Body of pancreas (tissue), 4 donors: Measurements from ENCODE around the gene HLA-DQA1.

Source experiments
- CTCF ChIP-seq, 7 experiments: fragments of 450-650 bp in 4 of 7; fragments of 200-600 bp in 3 of 7; sonication (generic) in 3 of 7; IDR thresholded peaks; one replicate each; pipeline ENCODE4 v1.5.1; 2016 to 2019; ENCODE audit warnings: antibody characterized with exemption in 7 of 7
- POLR2A ChIP-seq, 3 donors: fragments of 450-650 bp; IDR thresholded peaks; one replicate each; pipeline ENCODE4 v1.6.1; 2016; ENCODE audit warnings: antibody characterized with exemption in 3 of 3, mild to moderate bottlenecking in 2 of 3

- TF ChIP-seq CTCF (IDR thresholded peaks at IDR 0.05) (no peak), POLR2A (IDR thresholded peaks at IDR 0.05) (no peak)
Measured at GRCh38 chr6:32659856-32660595, 22.8 kb downstream of the HLA-DQA1 start.
